HepG2 (cell line): ENCODE measurements around the gene AMER3. TPM values are rescaled to one million over a fixed set of nuclear protein-coding genes. Genes with fewer than 3 reads are reported as not detected.

Experiments used
- FOXA1 ChIP-seq, 2 experiments: fragments of 450-650 bp in 1 of 2; sonication (generic) in 1 of 2; formaldehyde crosslinking in 1 of 2; IDR thresholded peaks; 2 replicates each; pipeline versions ENCODE4 v1.4.0 to v1.6.1; 2016 to 2020; ENCODE audit warnings: missing genetic modification reagents in 1 of 2
- HOXA7 ChIP-seq: sonication (generic); formaldehyde crosslinking; IDR thresholded peaks from 2 replicates; pipeline ENCODE4 v1.8.1; 2022; ENCODE audit warnings: mild to moderate bottlenecking, missing genetic modification reagents, moderate library complexity
- ISL2 ChIP-seq: sonication (generic); formaldehyde crosslinking; IDR thresholded peaks from 2 replicates; pipeline ENCODE4 v1.5.0; 2020; ENCODE audit warnings: missing genetic modification reagents
- JARID2 ChIP-seq: sonication (generic); formaldehyde crosslinking; IDR thresholded peaks from 2 replicates; pipeline ENCODE4 v1.8.1; 2023; ENCODE audit warnings: missing genetic modification reagents, inconsistent platforms; ENCODE audit not compliant: insufficient replicate concordance
- KDM1A ChIP-seq: IDR thresholded peaks from 2 replicates; pipeline ENCODE4 v1.6.1; 2016; ENCODE audit warnings: missing compliant biosample characterization
- KDM6A ChIP-seq: IDR thresholded peaks from 2 replicates; pipeline ENCODE4 v1.6.1; 2016; ENCODE audit warnings: low read depth
- MED1 ChIP-seq: sonication (generic); formaldehyde crosslinking; IDR thresholded peaks from 2 replicates; pipeline ENCODE4 v1.4.0; 2020; ENCODE audit warnings: missing genetic modification reagents
- NR1H2 ChIP-seq: sonication (generic); formaldehyde crosslinking; IDR thresholded peaks from 2 replicates; pipeline ENCODE4 v1.8.1; 2022; ENCODE audit warnings: low read depth, missing genetic modification reagents, borderline replicate concordance
- SOX5 ChIP-seq: IDR thresholded peaks from 2 replicates; pipeline ENCODE4 v1.6.1; 2016; ENCODE audit warnings: borderline replicate concordance
- U2AF1 ChIP-seq: fragments of 200-400 bp; formaldehyde crosslinking; optimal IDR thresholded peaks from 2 replicates; pipeline ENCODE3; 2017; ENCODE audit warnings: mild to moderate bottlenecking, low read depth, low read length
- ZNF263 ChIP-seq: sonication (generic); formaldehyde crosslinking; IDR thresholded peaks from 2 replicates; pipeline ENCODE4 v1.4.0; 2020; ENCODE audit warnings: missing genetic modification reagents
- ZNF530 ChIP-seq: sonication (generic); formaldehyde crosslinking; IDR thresholded peaks from 2 replicates; pipeline ENCODE4 v1.5.0; 2020; ENCODE audit warnings: low read depth, mild to moderate bottlenecking, missing genetic modification reagents
- ZNF549 ChIP-seq: sonication (generic); formaldehyde crosslinking; IDR thresholded peaks from 2 replicates; pipeline ENCODE4 v1.5.0; 2020; ENCODE audit warnings: missing genetic modification reagents
- ZNF567 ChIP-seq: sonication (generic); formaldehyde crosslinking; IDR thresholded peaks from 2 replicates; pipeline ENCODE4 v1.8.1; 2023; ENCODE audit warnings: mild to moderate bottlenecking, missing genetic modification reagents, borderline replicate concordance
- ZNF746 ChIP-seq: sonication (generic); formaldehyde crosslinking; IDR thresholded peaks from 2 replicates; pipeline ENCODE4 v1.8.0; 2022; ENCODE audit warnings: mild to moderate bottlenecking, missing genetic modification reagents
- ZNF776 ChIP-seq: sonication (generic); formaldehyde crosslinking; IDR thresholded peaks from 2 replicates; pipeline ENCODE4 v1.4.0; 2020; ENCODE audit warnings: mild to moderate bottlenecking, missing genetic modification reagents
- ZNF83 ChIP-seq: sonication (generic); formaldehyde crosslinking; IDR thresholded peaks from 2 replicates; pipeline ENCODE4 v1.4.0; 2020; ENCODE audit warnings: missing genetic modification reagents, mild to moderate bottlenecking, borderline replicate concordance
- ZNF841 ChIP-seq: sonication (generic); formaldehyde crosslinking; IDR thresholded peaks from 2 replicates; pipeline ENCODE4 v1.8.1; 2023; ENCODE audit warnings: missing genetic modification reagents, borderline replicate concordance
- polyA plus RNA-seq, 8 experiments: library from polyadenylated mRNA; depleted of rRNA in 3 of 8; stranded (reverse) in 7 of 8; unstranded in 1 of 8; fragments of >200 nt; fragmentation: Illumina TruSeq in 4 of 8; extraction: Trizol in 4 of 8; gene quantifications; 2 replicates each; pipeline versions ENCODE4 v1.2.1 to v1.2.3, GENCODE V29; 2011 to 2016; ENCODE audit warnings: low read depth in 4 of 8, missing spikeins in 1 of 8, mixed read lengths in 1 of 8; ENCODE audit not compliant: insufficient read depth in 1 of 8
- total RNA-seq, 5 experiments: library from RNA; depleted of rRNA; stranded (reverse); fragments of >200 nt; fragmentation: Illumina TruSeq; extraction: Trizol; gene quantifications; 2 replicates each; pipeline ENCODE4 v1.2.3, GENCODE V29; 2016; ENCODE audit warnings: low read depth in 1 of 5
- TF ChIP-seq, protein P1 (sequence below): sonication (generic); formaldehyde crosslinking; IDR thresholded peaks from 2 replicates; pipeline ENCODE4 v1.5.0; 2020; ENCODE audit warnings: mild to moderate bottlenecking, missing genetic modification reagents
- TF ChIP-seq, protein P2 (sequence below): sonication (generic); formaldehyde crosslinking; IDR thresholded peaks from 2 replicates; pipeline ENCODE4 v1.4.0; 2020; ENCODE audit warnings: missing genetic modification reagents, mild to moderate bottlenecking, borderline replicate concordance
- TF ChIP-seq, protein P3 (sequence below): sonication (generic); formaldehyde crosslinking; IDR thresholded peaks from 2 replicates; pipeline ENCODE4 v1.4.0; 2020; ENCODE audit warnings: missing genetic modification reagents
- TF ChIP-seq, protein P4 (sequence below): sonication (generic); formaldehyde crosslinking; IDR thresholded peaks from 2 replicates; pipeline ENCODE4 v1.8.0; 2022; ENCODE audit warnings: mild to moderate bottlenecking, missing genetic modification reagents, borderline replicate concordance

AMER3 gene
- total and polyA plus RNA-seq, 2 of the 13 experiments (the other 11 are each of a cell fraction or from before 2014, with no cell fraction given) = not detected

DNA sequence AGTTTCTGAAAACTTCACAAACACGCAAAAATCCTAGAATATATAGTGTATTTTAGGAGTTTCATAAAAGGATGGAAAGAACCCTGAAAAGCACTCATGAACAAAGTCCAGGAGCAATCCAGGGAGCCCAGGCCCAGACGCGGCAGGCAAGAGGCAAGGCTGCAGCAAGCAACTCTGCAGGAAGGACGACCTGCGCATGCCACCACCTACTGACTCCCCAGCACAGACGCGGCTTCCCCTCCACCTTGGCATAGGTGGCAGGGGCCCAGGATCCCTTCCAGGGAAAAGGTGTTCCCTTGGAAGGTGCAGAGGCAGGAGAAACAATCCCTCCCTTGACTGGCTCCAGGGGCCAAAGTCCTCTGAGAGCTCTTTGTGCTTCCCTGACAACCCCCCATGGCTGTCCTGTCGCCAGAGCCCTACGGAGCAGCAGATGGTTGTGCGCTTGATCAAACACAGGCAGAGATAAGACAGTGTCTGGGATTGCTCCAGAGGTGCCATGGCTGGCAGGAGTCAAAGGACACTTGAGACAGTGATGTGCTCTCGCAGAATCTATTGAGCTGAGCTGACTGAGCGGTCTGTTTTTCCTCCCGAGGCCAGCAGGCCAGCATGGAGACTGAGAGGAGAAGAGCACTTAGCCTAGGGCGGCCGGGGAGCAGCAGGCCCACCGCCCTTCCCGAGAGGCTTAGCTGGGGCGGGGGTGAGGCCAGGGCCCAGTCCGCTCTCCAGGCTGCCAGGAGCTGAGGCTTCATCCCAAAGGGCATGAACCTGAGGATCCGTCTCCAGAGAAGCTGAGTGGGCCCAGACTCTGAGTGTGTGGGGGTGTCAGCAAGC is 10.8 kb upstream of the AMER3 start (continued):
- TF ChIP-seq ZNF746 (CRISPR knock-in tag) = no peak
- TF ChIP-seq, protein P1, sequence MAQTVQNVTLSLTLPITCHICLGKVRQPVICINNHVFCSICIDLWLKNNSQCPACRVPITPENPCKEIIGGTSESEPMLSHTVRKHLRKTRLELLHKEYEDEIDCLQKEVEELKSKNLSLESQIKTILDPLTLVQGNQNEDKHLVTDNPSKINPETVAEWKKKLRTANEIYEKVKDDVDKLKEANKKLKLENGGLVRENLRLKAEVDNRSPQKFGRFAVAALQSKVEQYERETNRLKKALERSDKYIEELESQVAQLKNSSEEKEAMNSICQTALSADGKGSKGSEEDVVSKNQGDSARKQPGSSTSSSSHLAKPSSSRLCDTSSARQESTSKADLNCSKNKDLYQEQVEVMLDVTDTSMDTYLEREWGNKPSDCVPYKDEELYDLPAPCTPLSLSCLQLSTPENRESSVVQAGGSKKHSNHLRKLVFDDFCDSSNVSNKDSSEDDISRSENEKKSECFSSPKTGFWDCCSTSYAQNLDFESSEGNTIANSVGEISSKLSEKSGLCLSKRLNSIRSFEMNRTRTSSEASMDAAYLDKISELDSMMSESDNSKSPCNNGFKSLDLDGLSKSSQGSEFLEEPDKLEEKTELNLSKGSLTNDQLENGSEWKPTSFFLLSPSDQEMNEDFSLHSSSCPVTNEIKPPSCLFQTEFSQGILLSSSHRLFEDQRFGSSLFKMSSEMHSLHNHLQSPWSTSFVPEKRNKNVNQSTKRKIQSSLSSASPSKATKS (CRISPR knock-in tag) = no peak
- no peak for TF ChIP-seq U2AF1
- no peak for TF ChIP-seq ZNF530
- TF ChIP-seq JARID2 (CRISPR knock-in tag) = no peak
- no peak for TF ChIP-seq ZNF549 (CRISPR knock-in tag)
- peak; percentile 69 for TF ChIP-seq ISL2 (CRISPR knock-in tag)
- no peak for TF ChIP-seq FOXA1 (IDR thresholded peaks at IDR 0.05)
- TF ChIP-seq FOXA1 (CRISPR knock-in tag; IDR thresholded peaks at IDR 0.05) = peak; percentile 84
- no peak for TF ChIP-seq HOXA7
- 0 out of 2 replicates have a peak, but pooled peaks have one; percentile 12 for TF ChIP-seq KDM1A (CRISPR knock-in tag)
- no peak for TF ChIP-seq ZNF841 (CRISPR knock-in tag)
- peak; percentile 23; the same call in 1 of the 2 replicates for TF ChIP-seq MED1
- no peak; the same call in 1 of the 2 replicates for TF ChIP-seq ZNF263
- TF ChIP-seq ZNF567 (CRISPR knock-in tag) = no peak
- TF ChIP-seq, protein P2, sequence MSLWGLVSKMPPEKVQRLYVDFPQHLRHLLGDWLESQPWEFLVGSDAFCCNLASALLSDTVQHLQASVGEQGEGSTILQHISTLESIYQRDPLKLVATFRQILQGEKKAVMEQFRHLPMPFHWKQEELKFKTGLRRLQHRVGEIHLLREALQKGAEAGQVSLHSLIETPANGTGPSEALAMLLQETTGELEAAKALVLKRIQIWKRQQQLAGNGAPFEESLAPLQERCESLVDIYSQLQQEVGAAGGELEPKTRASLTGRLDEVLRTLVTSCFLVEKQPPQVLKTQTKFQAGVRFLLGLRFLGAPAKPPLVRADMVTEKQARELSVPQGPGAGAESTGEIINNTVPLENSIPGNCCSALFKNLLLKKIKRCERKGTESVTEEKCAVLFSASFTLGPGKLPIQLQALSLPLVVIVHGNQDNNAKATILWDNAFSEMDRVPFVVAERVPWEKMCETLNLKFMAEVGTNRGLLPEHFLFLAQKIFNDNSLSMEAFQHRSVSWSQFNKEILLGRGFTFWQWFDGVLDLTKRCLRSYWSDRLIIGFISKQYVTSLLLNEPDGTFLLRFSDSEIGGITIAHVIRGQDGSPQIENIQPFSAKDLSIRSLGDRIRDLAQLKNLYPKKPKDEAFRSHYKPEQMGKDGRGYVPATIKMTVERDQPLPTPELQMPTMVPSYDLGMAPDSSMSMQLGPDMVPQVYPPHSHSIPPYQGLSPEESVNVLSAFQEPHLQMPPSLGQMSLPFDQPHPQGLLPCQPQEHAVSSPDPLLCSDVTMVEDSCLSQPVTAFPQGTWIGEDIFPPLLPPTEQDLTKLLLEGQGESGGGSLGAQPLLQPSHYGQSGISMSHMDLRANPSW (CRISPR knock-in tag) = no peak
- no peak for TF ChIP-seq ZNF776 (CRISPR knock-in tag)
- TF ChIP-seq ZNF83 (CRISPR knock-in tag) = no peak
- TF ChIP-seq KDM6A = peak; percentile 46; the same call in 1 of the 2 replicates
- TF ChIP-seq NR1H2 (CRISPR knock-in tag) = no peak
- TF ChIP-seq, protein P3, sequence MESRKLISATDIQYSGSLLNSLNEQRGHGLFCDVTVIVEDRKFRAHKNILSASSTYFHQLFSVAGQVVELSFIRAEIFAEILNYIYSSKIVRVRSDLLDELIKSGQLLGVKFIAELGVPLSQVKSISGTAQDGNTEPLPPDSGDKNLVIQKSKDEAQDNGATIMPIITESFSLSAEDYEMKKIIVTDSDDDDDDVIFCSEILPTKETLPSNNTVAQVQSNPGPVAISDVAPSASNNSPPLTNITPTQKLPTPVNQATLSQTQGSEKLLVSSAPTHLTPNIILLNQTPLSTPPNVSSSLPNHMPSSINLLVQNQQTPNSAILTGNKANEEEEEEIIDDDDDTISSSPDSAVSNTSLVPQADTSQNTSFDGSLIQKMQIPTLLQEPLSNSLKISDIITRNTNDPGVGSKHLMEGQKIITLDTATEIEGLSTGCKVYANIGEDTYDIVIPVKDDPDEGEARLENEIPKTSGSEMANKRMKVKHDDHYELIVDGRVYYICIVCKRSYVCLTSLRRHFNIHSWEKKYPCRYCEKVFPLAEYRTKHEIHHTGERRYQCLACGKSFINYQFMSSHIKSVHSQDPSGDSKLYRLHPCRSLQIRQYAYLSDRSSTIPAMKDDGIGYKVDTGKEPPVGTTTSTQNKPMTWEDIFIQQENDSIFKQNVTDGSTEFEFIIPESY = peak; percentile 37; the same call in 1 of the 2 replicates
- TF ChIP-seq SOX5 (CRISPR knock-in tag) = peak; percentile 82
- TF ChIP-seq, protein P4, sequence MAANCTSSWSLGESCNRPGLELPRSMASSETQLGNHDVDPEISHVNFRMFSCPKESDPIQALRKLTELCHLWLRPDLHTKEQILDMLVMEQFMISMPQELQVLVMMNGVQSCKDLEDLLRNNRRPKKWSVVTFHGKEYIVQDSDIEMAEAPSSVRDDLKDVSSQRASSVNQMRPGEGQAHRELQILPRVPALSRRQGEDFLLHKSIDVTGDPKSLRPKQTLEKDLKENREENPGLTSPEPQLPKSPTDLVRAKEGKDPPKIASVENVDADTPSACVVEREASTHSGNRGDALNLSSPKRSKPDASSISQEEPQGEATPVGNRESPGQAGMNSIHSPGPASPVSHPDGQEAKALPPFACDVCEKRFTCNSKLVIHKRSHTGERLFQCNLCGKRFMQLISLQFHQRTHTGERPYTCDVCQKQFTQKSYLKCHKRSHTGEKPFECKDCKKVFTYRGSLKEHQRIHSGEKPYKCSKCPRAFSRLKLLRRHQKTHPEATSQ (CRISPR knock-in tag) = no peak
